ENCODE results near the gene VPS37B.

GRCh38 chr12:122917507-122918121, 21.7 kb upstream of the VPS37B start:
- TF ChIP-seq, protein P1, sequence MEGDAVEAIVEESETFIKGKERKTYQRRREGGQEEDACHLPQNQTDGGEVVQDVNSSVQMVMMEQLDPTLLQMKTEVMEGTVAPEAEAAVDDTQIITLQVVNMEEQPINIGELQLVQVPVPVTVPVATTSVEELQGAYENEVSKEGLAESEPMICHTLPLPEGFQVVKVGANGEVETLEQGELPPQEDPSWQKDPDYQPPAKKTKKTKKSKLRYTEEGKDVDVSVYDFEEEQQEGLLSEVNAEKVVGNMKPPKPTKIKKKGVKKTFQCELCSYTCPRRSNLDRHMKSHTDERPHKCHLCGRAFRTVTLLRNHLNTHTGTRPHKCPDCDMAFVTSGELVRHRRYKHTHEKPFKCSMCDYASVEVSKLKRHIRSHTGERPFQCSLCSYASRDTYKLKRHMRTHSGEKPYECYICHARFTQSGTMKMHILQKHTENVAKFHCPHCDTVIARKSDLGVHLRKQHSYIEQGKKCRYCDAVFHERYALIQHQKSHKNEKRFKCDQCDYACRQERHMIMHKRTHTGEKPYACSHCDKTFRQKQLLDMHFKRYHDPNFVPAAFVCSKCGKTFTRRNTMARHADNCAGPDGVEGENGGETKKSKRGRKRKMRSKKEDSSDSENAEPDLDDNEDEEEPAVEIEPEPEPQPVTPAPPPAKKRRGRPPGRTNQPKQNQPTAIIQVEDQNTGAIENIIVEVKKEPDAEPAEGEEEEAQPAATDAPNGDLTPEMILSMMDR (IDR thresholded peaks at IDR 0.05; ENCODE audit: insufficient read depth, low read length), result no peak
- TF ChIP-seq POLR2AphosphoS5 (IDR thresholded peaks at IDR 0.05; ENCODE audit: low read depth) (no peak), GABPA (IDR thresholded peaks at IDR 0.05; ENCODE audit: low read depth) (no peak)
- TF ChIP-seq, protein P2, sequence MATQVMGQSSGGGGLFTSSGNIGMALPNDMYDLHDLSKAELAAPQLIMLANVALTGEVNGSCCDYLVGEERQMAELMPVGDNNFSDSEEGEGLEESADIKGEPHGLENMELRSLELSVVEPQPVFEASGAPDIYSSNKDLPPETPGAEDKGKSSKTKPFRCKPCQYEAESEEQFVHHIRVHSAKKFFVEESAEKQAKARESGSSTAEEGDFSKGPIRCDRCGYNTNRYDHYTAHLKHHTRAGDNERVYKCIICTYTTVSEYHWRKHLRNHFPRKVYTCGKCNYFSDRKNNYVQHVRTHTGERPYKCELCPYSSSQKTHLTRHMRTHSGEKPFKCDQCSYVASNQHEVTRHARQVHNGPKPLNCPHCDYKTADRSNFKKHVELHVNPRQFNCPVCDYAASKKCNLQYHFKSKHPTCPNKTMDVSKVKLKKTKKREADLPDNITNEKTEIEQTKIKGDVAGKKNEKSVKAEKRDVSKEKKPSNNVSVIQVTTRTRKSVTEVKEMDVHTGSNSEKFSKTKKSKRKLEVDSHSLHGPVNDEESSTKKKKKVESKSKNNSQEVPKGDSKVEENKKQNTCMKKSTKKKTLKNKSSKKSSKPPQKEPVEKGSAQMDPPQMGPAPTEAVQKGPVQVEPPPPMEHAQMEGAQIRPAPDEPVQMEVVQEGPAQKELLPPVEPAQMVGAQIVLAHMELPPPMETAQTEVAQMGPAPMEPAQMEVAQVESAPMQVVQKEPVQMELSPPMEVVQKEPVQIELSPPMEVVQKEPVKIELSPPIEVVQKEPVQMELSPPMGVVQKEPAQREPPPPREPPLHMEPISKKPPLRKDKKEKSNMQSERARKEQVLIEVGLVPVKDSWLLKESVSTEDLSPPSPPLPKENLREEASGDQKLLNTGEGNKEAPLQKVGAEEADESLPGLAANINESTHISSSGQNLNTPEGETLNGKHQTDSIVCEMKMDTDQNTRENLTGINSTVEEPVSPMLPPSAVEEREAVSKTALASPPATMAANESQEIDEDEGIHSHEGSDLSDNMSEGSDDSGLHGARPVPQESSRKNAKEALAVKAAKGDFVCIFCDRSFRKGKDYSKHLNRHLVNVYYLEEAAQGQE (IDR thresholded peaks at IDR 0.05; ENCODE audit: insufficient replicate concordance, low read depth), result no peak
